H54 (cell line): ENCODE measurements around the gene XPC.

ENCODE experiments used
- DNase-seq: peaks from one replicate; pipeline ENCODE4 v3.0.0; 2011; ENCODE audit warnings: low spot score, mixed read lengths; ENCODE audit not compliant: insufficient read length
- FAIRE-seq: peaks from 3 replicates; lab custom pipeline; 2011; peaks lifted over from hg19 to GRCh38; lab: Jason Lieb, UNC
- POLR2A ChIP-seq: IDR thresholded peaks from 2 replicates; pipeline ENCODE4 v1.6.1; 2011; ENCODE audit warnings: low read depth, mild to moderate bottlenecking, low read length

Gene XPC

DNA sequence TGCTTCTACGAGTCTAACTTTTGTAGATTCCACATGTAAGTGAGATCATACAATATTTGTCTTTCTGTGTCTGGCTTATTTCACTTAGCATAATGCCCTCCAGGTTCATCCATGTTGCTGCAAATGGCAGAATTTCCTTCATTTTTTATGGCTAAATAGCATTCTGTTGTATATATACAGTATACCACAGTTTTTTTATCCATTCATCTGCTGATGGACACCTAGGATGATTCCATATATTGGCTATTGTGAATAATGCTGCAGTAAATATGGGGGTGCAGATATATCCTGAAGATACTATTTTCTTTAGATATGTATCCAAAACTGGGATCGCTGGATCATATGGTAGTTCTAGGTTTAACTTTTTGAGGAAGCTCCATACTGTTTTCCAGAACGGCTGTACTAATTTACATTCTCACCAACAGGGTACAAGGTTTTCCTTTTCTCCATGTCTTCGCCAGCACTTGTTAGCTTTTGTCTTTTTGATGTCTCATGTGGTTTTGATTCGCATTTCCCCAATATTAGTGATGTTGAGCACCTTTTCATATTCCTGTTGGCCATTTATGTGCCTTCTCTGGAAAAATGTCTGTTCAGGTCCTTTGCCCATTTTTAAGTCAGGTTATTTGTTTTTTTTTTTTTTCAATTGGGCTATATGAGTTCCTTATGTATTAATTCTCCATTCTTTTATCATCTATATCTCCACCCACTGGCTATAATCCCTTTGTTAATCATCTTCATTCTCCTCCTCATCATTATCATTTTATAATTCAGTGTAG lies 80.6 kb downstream of the XPC start:
- DNase-seq = no peak
- FAIRE-seq = no peak
- no peak for TF ChIP-seq POLR2A

DNA sequence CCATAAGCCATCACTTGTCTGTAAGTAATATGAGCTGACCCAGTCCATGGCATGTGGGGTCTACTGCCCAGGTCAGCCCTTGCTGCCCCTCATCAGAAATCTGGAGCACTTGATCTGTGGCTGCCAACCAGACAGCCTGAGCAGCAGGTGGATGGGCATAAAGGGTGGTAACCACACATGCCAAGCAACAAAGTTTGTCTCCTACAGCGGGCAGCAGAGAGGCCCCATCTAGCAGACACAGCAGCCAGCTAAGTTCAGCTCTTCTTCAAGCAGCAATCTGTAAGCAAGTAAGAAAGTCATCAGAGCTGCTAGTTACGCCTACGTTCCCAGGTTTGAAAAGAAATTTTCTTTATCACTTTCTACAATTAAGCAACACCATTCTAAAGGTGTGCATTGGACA lies 81.7 kb downstream of the XPC start:
- FAIRE-seq (no peak), DNase-seq (no peak)
- no peak for TF ChIP-seq POLR2A
